ENCODE measurements around the gene GCNT2. TPM values are rescaled to one million over a fixed set of nuclear protein-coding genes. Genes with fewer than 3 reads are reported as not detected.
"Not testable (repeated sequence)": the region's sequence is repeated elsewhere in the genome, so short reads cannot be mapped to it uniquely, and the experiment has no call there.

Gene GCNT2
- total RNA-seq, 1 experiment from 2014 or later = 4.7 TPM

DNA sequence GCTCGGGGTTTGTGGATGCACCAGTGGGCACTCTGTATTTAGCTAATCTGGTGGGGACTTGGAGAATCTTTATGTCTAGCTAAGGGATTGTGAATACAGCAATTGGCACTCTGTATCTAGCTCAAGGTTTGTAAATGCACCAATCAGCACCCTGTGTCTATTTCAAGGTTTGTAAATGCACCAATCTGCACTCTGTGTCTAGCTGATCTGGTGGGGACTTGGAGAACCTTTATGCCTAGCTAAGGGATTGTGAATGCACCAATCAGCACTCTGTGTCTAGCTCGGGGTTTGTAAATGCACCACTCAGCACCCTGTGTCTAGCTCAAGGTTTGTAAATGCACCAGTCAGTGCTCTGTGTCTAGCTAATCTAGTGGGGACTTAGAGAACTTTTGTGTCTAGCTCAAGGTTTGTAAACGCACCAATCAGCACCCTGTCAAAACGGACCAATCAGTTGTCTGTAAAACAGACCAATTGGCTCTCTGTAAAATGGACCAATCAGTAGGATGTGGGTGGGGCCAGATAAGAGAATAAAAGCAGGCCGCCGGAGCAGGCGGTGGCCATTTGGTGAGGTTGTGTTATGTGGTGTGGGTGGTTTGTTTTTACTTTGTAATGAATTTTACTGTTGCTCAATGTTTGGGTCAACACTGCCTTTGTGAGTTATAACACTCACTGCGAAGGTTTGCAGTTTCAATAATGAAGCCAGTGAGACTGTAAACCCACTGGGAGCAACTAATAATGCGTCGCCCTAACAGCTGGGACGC is 139.5 kb downstream of the GCNT2 start:
- DNase-seq (ENCODE audit: low read depth) = not testable (repeated sequence)

DNA sequence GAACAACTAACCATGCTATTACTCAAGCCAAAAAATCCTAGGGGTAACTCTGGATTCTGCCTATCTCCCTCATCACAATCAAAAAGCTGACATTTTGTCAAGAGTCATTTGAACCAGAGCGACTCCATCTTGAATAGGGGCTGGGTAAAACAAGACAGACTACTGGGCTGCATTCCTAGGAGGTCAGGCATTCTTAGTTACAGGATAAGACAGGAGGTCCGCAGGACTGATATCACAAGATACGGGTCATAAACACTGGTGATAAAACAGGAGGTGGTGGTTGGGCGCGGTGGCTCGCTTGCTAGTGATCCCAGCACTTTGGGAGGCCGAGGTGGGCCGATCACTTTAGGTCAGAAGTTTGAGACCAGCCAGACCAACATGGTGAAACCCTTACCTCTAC is 141.1 kb downstream of the GCNT2 start:
- no peak for DNase-seq (ENCODE audit: low read depth)

DNA sequence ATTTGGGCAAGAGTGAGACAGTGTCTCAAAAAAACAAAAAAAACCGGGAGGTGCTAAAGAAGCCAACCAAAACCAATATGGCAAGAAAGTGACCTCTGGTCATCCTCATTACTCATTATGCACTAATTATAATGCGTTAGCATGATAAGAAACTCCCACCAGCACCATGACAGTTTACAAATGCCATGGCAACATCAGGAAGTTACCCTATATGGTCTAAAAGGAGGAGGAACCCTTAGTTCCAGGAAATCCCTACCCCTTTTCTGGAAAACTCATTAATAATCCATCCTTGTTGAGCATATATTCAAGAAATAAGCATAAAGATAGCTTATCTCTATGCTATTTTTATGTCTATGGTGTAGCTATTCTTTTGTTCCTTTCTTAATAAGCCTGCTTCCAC is 141.6 kb downstream of the GCNT2 start:
- DNase-seq (ENCODE audit: low read depth) = no peak

DNA sequence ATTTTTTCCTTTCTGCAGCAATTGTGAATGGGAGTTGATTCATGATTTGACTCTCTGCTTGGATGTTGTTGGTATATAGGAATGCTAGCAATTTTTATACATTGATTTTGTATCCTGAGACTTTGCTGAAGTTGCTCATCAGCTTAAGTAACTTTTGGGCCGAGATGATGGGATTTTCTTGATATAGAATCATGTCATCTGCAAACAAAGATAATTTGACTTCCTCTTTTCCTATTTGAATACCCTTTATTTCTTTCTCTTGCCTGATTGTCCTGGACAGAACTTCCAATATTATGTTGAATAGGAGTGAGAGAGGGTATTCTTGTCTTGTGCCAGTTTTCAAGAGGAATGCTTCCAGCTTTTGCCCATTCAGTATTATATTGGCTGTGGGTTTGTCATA is 144.4 kb downstream of the GCNT2 start:
- not testable (repeated sequence) for DNase-seq (ENCODE audit: low read depth)

DNA sequence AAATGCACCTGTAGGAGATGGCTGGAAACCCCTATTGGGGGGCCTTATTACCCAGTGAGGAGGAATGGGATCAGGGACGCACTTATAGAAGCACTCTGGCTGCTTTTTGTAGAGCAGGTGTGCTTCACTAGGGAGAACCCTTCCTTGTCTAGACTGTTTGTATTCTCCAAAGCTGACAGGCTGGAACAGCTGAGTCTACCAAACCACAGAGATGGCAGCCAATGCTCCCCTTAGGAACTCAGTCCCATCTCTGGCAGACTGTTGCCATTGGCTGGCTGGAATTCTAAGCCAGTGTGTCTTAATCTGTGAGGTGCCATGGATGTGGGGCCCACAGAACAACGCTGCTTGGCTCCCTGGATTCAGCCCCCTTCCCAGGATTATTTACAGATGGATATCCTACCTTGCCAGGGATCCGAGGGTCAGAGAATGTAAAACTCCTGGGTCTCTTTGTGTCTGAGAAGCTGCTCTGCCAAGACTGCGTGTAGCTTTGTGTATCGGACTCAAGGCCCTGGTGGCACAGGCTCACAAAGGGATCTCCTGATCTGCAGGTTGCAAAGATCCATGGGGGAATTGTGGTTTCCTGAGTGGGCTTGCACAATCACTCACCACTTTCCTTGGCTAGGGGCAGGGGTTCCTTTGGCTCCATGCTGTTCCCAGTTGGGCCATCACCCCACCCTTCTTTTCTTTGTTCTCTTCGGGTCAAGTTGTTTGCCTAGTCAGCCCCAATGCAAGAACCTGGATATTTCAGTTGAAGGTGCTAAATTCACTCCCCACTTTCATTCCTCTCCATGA is 147.2 kb downstream of the GCNT2 start:
- no peak for DNase-seq (ENCODE audit: low read depth)

DNA sequence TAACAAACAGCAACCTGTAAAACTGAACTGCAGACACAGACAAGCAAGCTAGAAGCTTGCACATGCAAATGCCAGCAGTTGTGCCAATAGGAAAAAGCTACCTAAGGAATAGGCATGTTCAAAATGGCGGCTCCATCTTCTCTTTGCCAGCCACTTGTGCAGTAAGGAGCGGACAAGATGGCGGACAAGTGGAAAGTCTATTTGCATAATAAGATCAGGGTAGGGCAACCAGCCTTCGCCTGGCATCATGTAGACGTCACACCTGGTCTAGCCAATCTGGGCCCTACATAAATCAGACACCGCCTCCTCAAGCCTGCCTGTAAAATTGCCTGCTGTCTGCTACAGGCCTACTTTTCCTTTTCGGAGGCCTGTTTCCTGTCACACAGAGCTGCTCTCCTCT is 155.3 kb downstream of the GCNT2 start:
- DNase-seq (ENCODE audit: low read depth) = no peak

DNA sequence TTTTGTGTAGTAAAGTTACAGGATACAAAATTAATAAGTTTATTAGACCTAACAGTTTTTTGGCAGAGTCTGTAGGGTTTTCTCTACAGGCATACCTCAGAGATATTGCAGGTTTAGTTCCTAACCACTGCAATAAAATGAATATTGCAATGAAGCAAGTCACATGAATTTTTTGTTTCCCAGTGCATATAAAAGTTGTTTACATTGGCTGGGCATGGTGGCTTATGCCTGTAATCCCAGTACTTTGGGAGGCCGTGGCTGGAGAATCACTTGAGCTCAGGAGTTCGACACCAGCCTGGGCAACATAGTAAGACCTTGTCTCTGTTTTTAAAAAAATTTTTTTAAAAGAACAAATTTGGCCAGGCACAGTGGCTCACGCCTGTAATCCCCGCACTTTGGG is 157.3 kb downstream of the GCNT2 start:
- no peak for DNase-seq (ENCODE audit: low read depth)

Other genes starting within 250 kb of the GCNT2 start
- 4.5 and 5.6 TPM in 2 replicates for gene TFAP2A, start 106.3 kb upstream of the GCNT2 start, total RNA-seq (2014; rRNA removed; shearing (Covaris generic))
- gene C6orf52, start 173.3 kb downstream of the GCNT2 start, total RNA-seq (2014; rRNA removed; shearing (Covaris generic)) = 2.7 and 13.0 TPM in 2 replicates
- 90.3 and 103 TPM in 2 replicates for gene PAK1IP1, start 173.6 kb downstream of the GCNT2 start, total RNA-seq (2014; rRNA removed; shearing (Covaris generic))
- gene TMEM14C, start 201.7 kb downstream of the GCNT2 start, total RNA-seq (2014; rRNA removed; shearing (Covaris generic)) = 185 and 186 TPM in 2 replicates
- 153 and 176 TPM in 2 replicates for gene TMEM14B, start 226.5 kb downstream of the GCNT2 start, total RNA-seq (2014; rRNA removed; shearing (Covaris generic))